K562 (cell line): ENCODE results near the gene DTX4. TPM values are rescaled to one million over a fixed set of nuclear protein-coding genes. Genes with fewer than 3 reads are reported as not detected.

ENCODE experiments used
- ATAC-seq: fragments of 200-7000 bp; cut with Tn5 transposase; 3 replicates; pipeline ENCODE4 v1.9.1; 2020; ENCODE audit warnings: moderate library complexity
- BruUV-seq: library from RNA; stranded (reverse); fragments of 400-500 nt; replicated peaks from 2 replicates; lab custom pipeline; 2021; lab: Mats Ljungman, UMichigan
- CTCF ChIA-PET: fragments of 300-600 bp; formaldehyde crosslinking; extraction: SDS; loops from one replicate; lab custom pipeline; 2021; ENCODE audit warnings: low intra/inter-chr PET ratio; lab: Yijun Ruan, JAX
- POLR2A ChIA-PET: fragments of 300-600, 350-650 bp; sonication (Branson Sonifier 250); formaldehyde crosslinking; extraction: SDS; loops from one replicate; lab custom pipeline; 2021; ENCODE audit warnings: antibody characterized with exemption, inconsistent platforms; lab: Yijun Ruan, JAX
- DNase-seq, 4 experiments: peaks; one replicate each; pipeline versions ENCODE4 v3.0.0 to v3.0.0-alpha.2; 2011 to 2018; ENCODE audit warnings: low spot score in 3 of 4, mixed read lengths in 3 of 4; ENCODE audit errors: extremely low read depth in 1 of 4
- FAIRE-seq: peaks from 2 replicates; lab custom pipeline; 2011; peaks lifted over from hg19 to GRCh38; lab: Jason Lieb, UNC
- H2AFZ ChIP-seq: 2 replicates; pipeline ENCODE4 v1.6.0; 2011; ENCODE audit warnings: low read depth, low read length, control low read depth, inconsistent platforms
- H3K27ac ChIP-seq: fragments of 200-600 bp; 3 replicates; pipeline ENCODE4 v1.8.0; 2011; ENCODE audit warnings: low read depth, mild to moderate bottlenecking, control low read depth, inconsistent platforms, low read length, moderate library complexity, mixed read lengths; ENCODE audit errors: extremely low read depth
- H3K27me3 ChIP-seq, 2 experiments: fragments of 300-600 bp in 1 of 2; 2 replicates in 1 of 2; 3 replicates in 1 of 2; pipeline versions ENCODE4 v1.6.0 to v1.8.0; 2011; ENCODE audit warnings: inconsistent platforms in 2 of 2, low read length in 2 of 2, mild to moderate bottlenecking in 1 of 2, mixed read lengths in 1 of 2, moderate library complexity in 1 of 2; ENCODE audit not compliant: control insufficient read depth in 2 of 2, insufficient read depth in 2 of 2
- H3K36me3 ChIP-seq: fragments of 300-600 bp; 3 replicates; pipeline ENCODE4 v1.8.0; 2011; ENCODE audit warnings: mild to moderate bottlenecking, low read length, inconsistent platforms; ENCODE audit not compliant: control insufficient read depth, insufficient read depth
- H3K4me1 ChIP-seq, 2 experiments: fragments of 200-600 bp in 1 of 2; replicated peaks in 1 of 2; 2 replicates in 1 of 2; 3 replicates in 1 of 2; pipeline versions ENCODE4 v1.5.1 to v1.8.0; 2011; ENCODE audit warnings: inconsistent platforms in 2 of 2, low read length in 2 of 2, mild to moderate bottlenecking in 1 of 2, mixed read lengths in 1 of 2, moderate library complexity in 1 of 2; ENCODE audit not compliant: control insufficient read depth in 2 of 2, insufficient read depth in 2 of 2
- H3K4me2 ChIP-seq: 2 replicates; pipeline ENCODE4 v1.6.1; 2011; ENCODE audit warnings: low read length, control low read depth, inconsistent platforms, mixed read lengths; ENCODE audit not compliant: insufficient read depth
- H3K4me3 ChIP-seq: fragments of 200-600 bp; sonication (generic), shearing (Covaris generic); 2 replicates; pipeline ENCODE4 v1.5.1; 2016; ENCODE audit warnings: control low read depth, inconsistent platforms
- H3K79me2 ChIP-seq: fragments of 200-600 bp; 3 replicates; pipeline ENCODE4 v1.8.0; 2011; ENCODE audit warnings: low read length, inconsistent platforms; ENCODE audit not compliant: control insufficient read depth, insufficient read depth
- H3K9ac ChIP-seq, 2 experiments: 2 replicates each; pipeline versions ENCODE4 v1.6.0 to v1.6.1; 2011; ENCODE audit warnings: low read depth in 2 of 2, low read length in 2 of 2, control low read depth in 1 of 2, inconsistent platforms in 1 of 2, mild to moderate bottlenecking in 1 of 2, mixed read lengths in 1 of 2; ENCODE audit not compliant: insufficient read depth in 1 of 2
- H3K9me1 ChIP-seq: one replicate; pipeline ENCODE4 v1.6.0; 2011; ENCODE audit warnings: inconsistent platforms, mild to moderate bottlenecking, low read length, moderate library complexity; ENCODE audit not compliant: control insufficient read depth, insufficient read depth
- H3K9me3 ChIP-seq: replicated peaks from 2 replicates; pipeline ENCODE4 v1.5.1; 2011; ENCODE audit warnings: low read depth, low read length, inconsistent platforms; ENCODE audit not compliant: control insufficient read depth, insufficient read depth
- H4K20me1 ChIP-seq: replicated peaks from 2 replicates; pipeline ENCODE4 v1.6.1; 2011; ENCODE audit warnings: low read length, inconsistent platforms, mixed read lengths; ENCODE audit not compliant: control insufficient read depth, insufficient read depth
- HDAC8 ChIP-seq: fragments of 450-650 bp; IDR thresholded peaks from 2 replicates; pipeline ENCODE4 v1.6.1; 2016; ENCODE audit warnings: mild to moderate bottlenecking, missing genetic modification characterization, moderate library complexity, missing compliant biosample characterization
- HNRNPH1 ChIP-seq: fragments of 200-400 bp; formaldehyde crosslinking; optimal IDR thresholded peaks from 2 replicates; pipeline ENCODE3; 2017; ENCODE audit warnings: low read depth, mild to moderate bottlenecking, low read length, moderate library complexity
- HNRNPL ChIP-seq: fragments of 200-400 bp; formaldehyde crosslinking; IDR thresholded peaks from 2 replicates; pipeline ENCODE4 v1.6.1; 2017; ENCODE audit warnings: low read depth, mild to moderate bottlenecking, low read length
- IFI16 ChIP-seq: fragments of 250-450 bp; sonication (Bioruptor Pico); IDR thresholded peaks from 2 replicates; pipeline ENCODE4 v2.1.2; 2022; ENCODE audit warnings: mild to moderate bottlenecking, inconsistent platforms
- KLF1 ChIP-seq: fragments of 450-650 bp; IDR thresholded peaks from 2 replicates; pipeline ENCODE4 v1.6.1; 2016; ENCODE audit warnings: missing genetic modification characterization, missing compliant biosample characterization
- MAZ ChIP-seq, 2 experiments: fragments of 450-650 bp in 1 of 2; sonication (generic) in 1 of 2; formaldehyde crosslinking; IDR thresholded peaks in 1 of 2; conservative IDR thresholded peaks in 1 of 2; 2 replicates each; pipeline versions ENCODE4 v1.4.0 to v1.5.0; 2020; ENCODE audit warnings: mild to moderate bottlenecking in 1 of 2, missing genetic modification reagents in 1 of 2
- MIER1 ChIP-seq: fragments of 450-650 bp; IDR thresholded peaks from 2 replicates; pipeline ENCODE4 v1.6.1; 2016; ENCODE audit warnings: antibody characterized with exemption, mild to moderate bottlenecking, low read depth
- WGBS: fragments of 100-300 bp; shearing (Covaris generic); methylation state at CpG from one replicate; pipeline ENCODE4 v1.1.6; 2016; ENCODE audit warnings: low coverage, mixed read lengths; ENCODE audit not compliant: insufficient coverage; ENCODE audit errors: missing lambda C conversion rate; 5-methylcytosine and 5-hydroxymethylcytosine counted together
- in situ Hi-C: fragments of 300-500 bp; cut with MboI; formaldehyde crosslinking; loops from 4 replicates; pipeline ENCODE4 v1.15.0; 2018; ENCODE audit warnings: inconsistent platforms, mixed read lengths
- intact Hi-C: fragments of 100-400 bp; cut with micrococcal nuclease; formaldehyde crosslinking; loops from 2 replicates; pipeline ENCODE4 v1.14.2; 2022
- polyA plus RNA-seq, 8 experiments: library from polyadenylated mRNA; depleted of rRNA in 4 of 8; stranded (reverse) in 5 of 8; unstranded in 3 of 8; fragments of >200 nt; fragmentation: Nextera tagmentation in 2 of 8; fragmentation: Illumina TruSeq in 1 of 8; extraction: Ambion mirVana in 2 of 8; extraction: Trizol in 1 of 8; gene quantifications; 2 replicates each; pipeline versions ENCODE4 v1.2.1 to v1.2.3, GENCODE V29; 2011 to 2014; ENCODE audit warnings: inconsistent platforms in 1 of 8, missing spikeins in 1 of 8
- total RNA-seq, 7 experiments: library from RNA; depleted of rRNA in 6 of 7; stranded (reverse); fragments of >200 nt in 6 of 7; fragmentation: Illumina TruSeq in 2 of 7; extraction: Trizol in 2 of 7; gene quantifications; 2 replicates each; pipeline versions ENCODE4 v1.2.1 to v1.2.3, GENCODE V29; 2011 to 2021; ENCODE audit warnings: low replicate concordance in 1 of 7
- TF ChIP-seq, protein P1 (sequence below): fragments of 450-650 bp; IDR thresholded peaks from 2 replicates; pipeline ENCODE4 v1.6.1; 2016
- TF ChIP-seq, protein P2 (sequence below): IDR thresholded peaks from 3 replicates; pipeline ENCODE4 v1.6.1; 2011; ENCODE audit warnings: borderline replicate concordance, mild to moderate bottlenecking; ENCODE audit not compliant: insufficient read length, insufficient read depth
- TF ChIP-seq, protein P3 (sequence below): conservative IDR thresholded peaks from 2 replicates; pipeline ENCODE4 v1.6.1; 2011; ENCODE audit warnings: low read depth, mild to moderate bottlenecking, low read length; ENCODE audit not compliant: control insufficient read depth

Gene DTX4
- total and polyA plus RNA-seq, 9 of the 15 experiments (the other 6 are each of a cell fraction or from before 2014, with no cell fraction given) = 0.03 to 0.47 (median 0.04) TPM; not detected in 4

DNA sequence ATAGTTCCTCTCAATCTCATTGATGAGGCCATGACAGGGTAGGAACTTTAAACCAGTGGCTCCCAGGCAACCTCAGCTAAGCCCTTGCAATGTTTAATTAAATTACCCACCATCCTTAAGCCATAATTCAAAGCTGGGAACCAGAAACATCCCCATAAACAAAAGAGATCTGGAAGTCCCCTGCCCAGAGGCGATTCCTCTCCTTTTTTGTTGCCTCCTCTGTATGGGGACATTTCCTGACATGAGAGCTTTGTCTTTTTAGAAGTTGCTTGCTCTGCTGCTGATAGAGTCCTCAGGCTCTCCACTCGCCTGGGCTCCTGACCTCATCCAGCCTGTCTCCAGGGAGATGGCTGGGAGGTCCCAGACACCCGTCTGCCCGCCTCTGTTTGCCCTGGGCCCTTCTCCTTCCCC lies 3.2 kb downstream of the DTX4 start (continued):
- TF ChIP-seq, protein P1, sequence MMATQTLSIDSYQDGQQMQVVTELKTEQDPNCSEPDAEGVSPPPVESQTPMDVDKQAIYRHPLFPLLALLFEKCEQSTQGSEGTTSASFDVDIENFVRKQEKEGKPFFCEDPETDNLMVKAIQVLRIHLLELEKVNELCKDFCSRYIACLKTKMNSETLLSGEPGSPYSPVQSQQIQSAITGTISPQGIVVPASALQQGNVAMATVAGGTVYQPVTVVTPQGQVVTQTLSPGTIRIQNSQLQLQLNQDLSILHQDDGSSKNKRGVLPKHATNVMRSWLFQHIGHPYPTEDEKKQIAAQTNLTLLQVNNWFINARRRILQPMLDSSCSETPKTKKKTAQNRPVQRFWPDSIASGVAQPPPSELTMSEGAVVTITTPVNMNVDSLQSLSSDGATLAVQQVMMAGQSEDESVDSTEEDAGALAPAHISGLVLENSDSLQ = no peak
- TF ChIP-seq HDAC8 (tag) = no peak

DNA sequence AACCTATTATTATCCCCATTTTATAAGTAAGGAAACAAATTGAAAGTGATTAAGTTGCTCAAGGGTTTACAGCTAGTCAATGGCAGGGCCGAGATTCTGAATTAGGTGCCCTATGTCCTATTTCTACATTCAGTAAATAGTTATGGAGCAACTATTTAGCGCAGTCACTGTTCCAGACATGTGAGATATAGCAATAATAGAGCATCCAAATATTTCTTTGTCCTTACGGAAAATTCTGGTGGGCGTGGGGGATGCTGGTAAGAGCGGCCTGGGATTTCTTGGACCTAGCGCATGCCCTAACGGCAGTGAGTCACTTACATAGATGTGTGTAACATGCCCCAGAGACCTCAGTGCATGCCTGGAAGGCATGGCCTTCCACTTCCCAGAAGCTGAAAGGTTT lies 4.4 kb downstream of the DTX4 start:
- ChIA-PET POLR2A (no interaction called here), CTCF (no interaction called here)
- H3K36me3 ChIP-seq = no peaks in the 10 kb centered on the region
- H2AFZ ChIP-seq = no peak overlapping the region
- H3K27ac ChIP-seq = no peak overlapping the region
- ATAC-seq = no peak
- no peak for FAIRE-seq
- no peaks in the 10 kb centered on the region for H3K9me3 ChIP-seq
- no peak overlapping the region for H3K9ac ChIP-seq
- in situ Hi-C loops = loop anchor here (10.0 to 25.0 kb wide), 2 partner anchors 248 to 511 kb away; partner anchors contain the start of gene OR5A2
- no peaks in the 10 kb centered on the region for H3K79me2 ChIP-seq
- H3K9me1 ChIP-seq = no peaks in the 10 kb centered on the region
- intact Hi-C loops = no loop called here
- peaks cover 0 to 20% of the 10 kb centered on the region in 2 experiments; a peak in 3 of 5 replicates for H3K4me1 ChIP-seq
- DNase-seq = no peak
- WGBS = 2% methylated on average over 7 of the region's 7 CpGs
- peaks cover 14 to 32% of the 10 kb centered on the region in 2 experiments for H3K27me3 ChIP-seq
- TF ChIP-seq KLF1 (tag) (no peak), IFI16 (CRISPR knock-in tag) (no peak), MAZ (CRISPR knock-in tag; conservative IDR thresholded peaks at IDR 0.05 in 1 of 2, IDR thresholded peaks at IDR 0.05 in 1 of 2) (no peak), MIER1 (no peak), HNRNPL (no peak), HNRNPH1 (no peak)
- TF ChIP-seq, protein P2, sequence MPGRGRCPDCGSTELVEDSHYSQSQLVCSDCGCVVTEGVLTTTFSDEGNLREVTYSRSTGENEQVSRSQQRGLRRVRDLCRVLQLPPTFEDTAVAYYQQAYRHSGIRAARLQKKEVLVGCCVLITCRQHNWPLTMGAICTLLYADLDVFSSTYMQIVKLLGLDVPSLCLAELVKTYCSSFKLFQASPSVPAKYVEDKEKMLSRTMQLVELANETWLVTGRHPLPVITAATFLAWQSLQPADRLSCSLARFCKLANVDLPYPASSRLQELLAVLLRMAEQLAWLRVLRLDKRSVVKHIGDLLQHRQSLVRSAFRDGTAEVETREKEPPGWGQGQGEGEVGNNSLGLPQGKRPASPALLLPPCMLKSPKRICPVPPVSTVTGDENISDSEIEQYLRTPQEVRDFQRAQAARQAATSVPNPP = no peak
- TF ChIP-seq, protein P3, sequence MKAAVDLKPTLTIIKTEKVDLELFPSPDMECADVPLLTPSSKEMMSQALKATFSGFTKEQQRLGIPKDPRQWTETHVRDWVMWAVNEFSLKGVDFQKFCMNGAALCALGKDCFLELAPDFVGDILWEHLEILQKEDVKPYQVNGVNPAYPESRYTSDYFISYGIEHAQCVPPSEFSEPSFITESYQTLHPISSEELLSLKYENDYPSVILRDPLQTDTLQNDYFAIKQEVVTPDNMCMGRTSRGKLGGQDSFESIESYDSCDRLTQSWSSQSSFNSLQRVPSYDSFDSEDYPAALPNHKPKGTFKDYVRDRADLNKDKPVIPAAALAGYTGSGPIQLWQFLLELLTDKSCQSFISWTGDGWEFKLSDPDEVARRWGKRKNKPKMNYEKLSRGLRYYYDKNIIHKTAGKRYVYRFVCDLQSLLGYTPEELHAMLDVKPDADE = no peak
- no peak overlapping the region for H3K4me3 ChIP-seq
- H4K20me1 ChIP-seq = no peaks in the 10 kb centered on the region; the same call in 1 of the 2 replicates
- no peak overlapping the region for H3K4me2 ChIP-seq
- BruUV-seq = no TSS peak
